ENCODE results near the gene NRK.
"Not testable (repeated sequence)": the region's sequence is repeated elsewhere in the genome, so short reads cannot be mapped to it uniquely, and the experiment has no call there.

NRK gene

GRCh38 chrX:105909576-105909975 lies 87.2 kb downstream of the NRK start:
- no peak for DNase-seq

GRCh38 chrX:105910563-105911105 lies 88.3 kb downstream of the NRK start:
- DNase-seq: no peak

GRCh38 chrX:105945266-105945665 lies 122.9 kb downstream of the NRK start:
- no peak for DNase-seq

- no peak for DNase-seq
Measured at GRCh38 chrX:105969487-105969886, 147.1 kb downstream of the NRK start.

GRCh38 chrX:105972690-105973386 lies 150.5 kb downstream of the NRK start:
- DNase-seq: no peak

GRCh38 chrX:105973387-105973739 lies 151.0 kb downstream of the NRK start:
- DNase-seq: no peak

GRCh38 chrX:105975382-105975781 lies 153.0 kb downstream of the NRK start:
- DNase-seq: no peak

- DNase-seq: no peak
Measured at GRCh38 chrX:105981772-105982485, 159.6 kb downstream of the NRK start.

- not testable (repeated sequence) for DNase-seq
Measured at GRCh38 chrX:105988487-105988886, 166.1 kb downstream of the NRK start.

GRCh38 chrX:105999294-105999693 lies 177.0 kb downstream of the NRK start:
- no peak for DNase-seq

GRCh38 chrX:106000203-106000602 lies 177.9 kb downstream of the NRK start:
- no peak for DNase-seq

GRCh38 chrX:106000609-106001008 lies 178.3 kb downstream of the NRK start:
- DNase-seq: not testable (repeated sequence)

- DNase-seq: no peak
Measured at GRCh38 chrX:106005684-106006083, 183.3 kb downstream of the NRK start.

- DNase-seq: no peak
Measured at GRCh38 chrX:106007815-106008214, 185.5 kb downstream of the NRK start.

Data from left hindlimb (tissue), 1 donor.